ENCODE measurements around the gene TMEM167A.

TMEM167A gene

GRCh38 chr5:83035373-83036100 lies 41.7 kb downstream of the TMEM167A start:
- no peak for DNase-seq (ENCODE audit: low read depth in 3 of 3)

- DNase-seq (ENCODE audit: low read depth in 3 of 3): no peak
These were observed 42.5 kb downstream of the TMEM167A start for GRCh38 chr5:83034528-83035207.

GRCh38 chr5:83034036-83034435 lies 43.2 kb downstream of the TMEM167A start:
- no peak for DNase-seq (ENCODE audit: low read depth in 3 of 3)

- DNase-seq (ENCODE audit: low read depth in 3 of 3): no peak
These were observed 45.8 kb downstream of the TMEM167A start for GRCh38 chr5:83031381-83031780.

GRCh38 chr5:83029912-83030311 lies 47.3 kb downstream of the TMEM167A start:
- no peak for DNase-seq (ENCODE audit: low read depth in 3 of 3)

- no peak for DNase-seq (ENCODE audit: low read depth in 3 of 3)
These were observed 50.1 kb downstream of the TMEM167A start for GRCh38 chr5:83026930-83027687.

- DNase-seq (ENCODE audit: low read depth in 3 of 3): no peak
These were observed 50.7 kb downstream of the TMEM167A start for GRCh38 chr5:83026516-83026915.

- no peak for DNase-seq (ENCODE audit: low read depth in 3 of 3)
These were observed 51.3 kb downstream of the TMEM167A start for GRCh38 chr5:83025690-83026478.

- no peak for DNase-seq (ENCODE audit: low read depth in 3 of 3)
These were observed 54.9 kb downstream of the TMEM167A start for GRCh38 chr5:83022334-83022733.

- no peak for DNase-seq (ENCODE audit: low read depth in 3 of 3)
These were observed 61.5 kb downstream of the TMEM167A start for GRCh38 chr5:83015676-83016075.

- DNase-seq (ENCODE audit: low read depth in 3 of 3): no peak
These were observed 65.2 kb downstream of the TMEM167A start for GRCh38 chr5:83011985-83012384.

- no peak for DNase-seq (ENCODE audit: low read depth in 3 of 3)
These were observed 67.8 kb downstream of the TMEM167A start for GRCh38 chr5:83009408-83009807.

- no peak for DNase-seq (ENCODE audit: low read depth in 3 of 3)
These were observed 69.4 kb downstream of the TMEM167A start for GRCh38 chr5:83007755-83008154.

GRCh38 chr5:83006683-83007283 lies 70.4 kb downstream of the TMEM167A start:
- DNase-seq (ENCODE audit: low read depth in 3 of 3): no peak

- DNase-seq (ENCODE audit: low read depth in 3 of 3): no peak
These were observed 73.4 kb downstream of the TMEM167A start for GRCh38 chr5:83003791-83004190.
